ENCODE results near the gene SYT6. TPM values are rescaled to one million over a fixed set of nuclear protein-coding genes. Genes with fewer than 3 reads are reported as not detected.

Gene SYT6
- total RNA-seq, 1 donor from 2014 or later, result not detected

DNA sequence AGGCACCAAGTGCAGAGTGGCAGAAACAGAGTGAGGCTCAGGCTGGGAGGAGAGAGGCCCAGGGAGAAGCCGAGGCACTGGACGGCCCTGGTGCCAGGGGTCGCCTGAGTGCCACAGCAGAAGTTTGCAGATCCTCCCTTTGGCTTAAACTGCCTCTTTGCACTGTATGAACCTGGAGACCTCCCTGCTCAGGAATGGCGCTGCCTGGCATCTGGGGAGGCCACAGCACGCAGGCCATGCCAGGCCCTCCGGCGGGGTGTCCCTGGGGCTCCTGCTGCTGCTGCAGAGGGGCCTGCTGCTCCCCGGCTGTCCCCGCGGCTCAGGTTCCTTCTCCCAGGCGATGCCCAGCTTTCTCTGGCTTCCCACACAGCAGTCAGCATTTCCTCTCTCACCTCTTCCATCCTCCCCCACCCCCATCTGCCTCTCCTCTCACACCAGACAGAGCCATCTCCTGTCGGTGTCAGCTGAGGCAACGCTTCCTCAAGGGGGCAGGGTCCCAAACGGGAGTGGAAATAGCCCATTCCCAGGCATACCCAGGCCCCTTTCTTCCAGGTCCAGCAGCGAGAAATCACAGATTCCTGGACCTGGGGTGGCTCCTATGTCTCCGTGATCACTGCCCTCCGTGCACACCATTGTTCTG lies 35.2 kb downstream of the SYT6 start:
- DNase-seq (ENCODE audit: low read depth in 2 of 2), result no peak

DNA sequence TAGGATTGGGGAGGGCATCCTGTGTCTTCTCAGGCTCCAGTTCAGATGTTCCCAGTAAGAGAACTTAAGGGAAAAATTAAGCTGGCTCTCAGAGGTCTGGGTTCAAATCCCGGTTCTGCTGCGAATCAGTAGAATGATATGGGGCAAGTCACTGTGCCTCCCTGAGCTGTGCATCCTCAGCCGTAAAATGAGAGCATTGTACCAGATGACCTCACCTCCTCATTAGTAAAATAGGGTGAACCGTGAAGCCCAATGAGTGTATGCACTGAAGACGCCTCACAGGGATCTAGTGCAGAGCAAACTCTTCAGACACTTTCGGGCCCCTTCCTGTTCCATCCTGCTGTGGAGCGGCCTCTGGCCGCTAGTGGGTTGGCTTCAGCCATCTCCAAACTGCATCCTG lies 36.0 kb downstream of the SYT6 start:
- DNase-seq (ENCODE audit: low read depth in 2 of 2), result no peak

DNA sequence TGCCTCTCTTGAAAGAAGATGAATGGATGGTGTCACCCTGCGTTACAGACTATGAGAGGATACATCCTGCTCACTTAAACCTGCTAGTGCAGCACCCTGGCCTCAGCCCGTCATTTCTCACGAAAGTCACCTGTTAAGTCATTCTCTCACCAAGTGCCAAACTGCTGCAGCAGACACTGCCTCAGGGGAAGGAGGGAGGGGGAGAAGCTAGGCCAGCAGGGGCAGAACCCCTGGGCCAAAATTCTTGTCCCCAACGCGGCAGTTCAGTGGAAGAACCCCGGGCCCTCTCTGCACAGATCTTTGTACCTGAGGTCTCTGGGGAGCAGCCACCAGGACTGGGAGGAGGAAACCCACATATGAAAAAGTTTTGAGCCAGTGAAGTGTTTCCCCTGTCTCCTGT lies 37.6 kb downstream of the SYT6 start:
- no peak for DNase-seq (ENCODE audit: low read depth in 2 of 2)

DNA sequence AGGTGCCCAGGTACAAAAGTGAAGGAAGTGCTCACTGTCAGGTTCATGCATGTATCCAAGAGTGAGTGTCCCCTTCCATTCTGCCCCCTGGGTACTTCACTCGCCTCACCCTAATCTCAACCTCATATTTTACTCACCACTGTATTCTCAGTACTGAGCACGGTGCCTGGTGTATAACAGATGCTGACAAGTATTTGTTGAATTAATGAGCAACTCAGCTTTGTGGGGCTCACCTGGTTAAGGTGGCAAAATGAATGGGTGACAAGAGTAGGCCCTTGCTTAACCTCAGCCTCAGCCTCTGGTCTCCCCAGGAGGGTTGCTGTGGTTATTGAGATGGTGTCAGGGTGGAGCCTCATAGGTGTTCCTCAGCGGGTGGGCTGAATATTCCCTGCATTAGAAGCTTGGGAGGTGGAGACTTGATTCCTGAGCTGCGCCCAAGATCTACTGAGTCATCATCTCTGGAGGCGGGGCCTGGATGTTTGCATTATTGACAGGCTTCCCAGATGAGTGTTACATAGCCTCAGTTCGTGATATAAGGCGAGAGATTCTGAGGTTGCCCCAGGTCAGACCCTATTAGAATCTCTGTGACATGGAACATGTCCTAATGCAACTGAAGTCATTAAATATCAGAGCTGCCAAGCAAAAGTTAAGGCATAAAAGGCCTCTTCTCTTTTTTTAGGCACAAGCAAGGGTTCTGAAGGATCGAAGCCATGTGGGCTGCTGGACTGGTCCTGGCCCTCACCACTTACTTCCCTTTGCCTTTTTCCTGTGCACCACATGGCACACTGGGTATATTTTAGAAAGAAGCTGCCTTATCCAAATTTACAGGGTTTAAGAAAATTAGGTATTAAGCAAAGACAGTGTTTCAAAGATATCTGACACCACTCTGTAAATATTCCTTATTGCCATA lies 39.2 kb downstream of the SYT6 start:
- no peak for DNase-seq (ENCODE audit: low read depth in 2 of 2)

DNA sequence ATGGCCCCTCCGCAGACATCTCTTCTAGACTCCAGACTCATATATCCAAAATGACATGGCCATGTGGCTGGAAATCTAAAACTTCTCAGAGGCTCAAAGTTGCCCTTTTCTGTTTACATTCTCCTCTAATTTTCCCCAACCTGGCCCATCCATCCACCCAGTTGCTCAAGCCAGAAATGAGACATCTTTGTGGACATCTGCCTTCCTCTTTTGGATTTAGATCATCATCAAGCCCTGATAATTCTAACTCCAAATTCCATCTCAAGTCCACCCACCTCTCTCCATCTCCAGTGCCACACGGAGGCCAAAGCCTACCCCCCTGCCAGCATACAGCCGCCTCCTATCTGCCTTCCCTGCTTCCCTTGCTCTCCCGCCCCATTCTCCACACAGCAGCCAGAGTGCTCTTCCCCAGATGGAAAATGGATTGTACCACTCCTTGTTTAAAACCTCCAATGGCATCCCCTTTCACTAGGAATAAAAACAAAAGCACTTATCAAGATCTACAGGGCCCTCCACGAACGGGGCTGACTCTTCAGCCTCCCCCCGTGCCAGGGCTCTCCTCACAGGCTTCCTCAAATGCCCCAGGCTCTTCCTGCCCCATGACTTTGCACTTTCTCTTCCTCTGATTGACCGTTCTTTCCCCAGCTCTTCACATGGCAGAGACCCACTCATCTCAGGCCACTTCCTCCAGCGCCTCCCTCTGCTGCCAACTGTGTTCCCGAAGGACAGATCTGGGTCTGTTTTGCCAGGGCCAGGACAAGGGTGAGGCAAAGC lies 40.1 kb downstream of the SYT6 start:
- DNase-seq (ENCODE audit: low read depth in 2 of 2), result no peak

DNA sequence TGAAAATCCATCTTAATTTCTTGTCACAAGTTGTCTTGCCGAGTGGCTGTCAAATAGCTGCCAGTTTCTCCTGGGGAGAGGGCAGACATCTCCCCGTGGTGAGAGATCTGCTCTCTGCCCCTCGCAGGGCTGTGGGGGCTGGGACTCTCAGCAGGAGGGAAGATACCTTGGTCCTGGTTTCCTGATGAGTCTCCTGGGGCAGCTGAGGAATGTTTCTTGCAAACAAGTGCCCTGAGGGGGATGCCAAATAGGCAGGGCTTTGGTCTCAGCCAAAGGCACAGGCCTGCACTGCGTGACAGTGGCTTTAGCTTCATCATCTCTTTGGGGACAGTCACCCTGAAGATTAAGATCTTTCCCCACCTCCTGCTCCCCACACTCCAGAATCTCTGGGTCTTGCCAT lies 40.9 kb downstream of the SYT6 start:
- no peak for DNase-seq (ENCODE audit: low read depth in 2 of 2)

DNA sequence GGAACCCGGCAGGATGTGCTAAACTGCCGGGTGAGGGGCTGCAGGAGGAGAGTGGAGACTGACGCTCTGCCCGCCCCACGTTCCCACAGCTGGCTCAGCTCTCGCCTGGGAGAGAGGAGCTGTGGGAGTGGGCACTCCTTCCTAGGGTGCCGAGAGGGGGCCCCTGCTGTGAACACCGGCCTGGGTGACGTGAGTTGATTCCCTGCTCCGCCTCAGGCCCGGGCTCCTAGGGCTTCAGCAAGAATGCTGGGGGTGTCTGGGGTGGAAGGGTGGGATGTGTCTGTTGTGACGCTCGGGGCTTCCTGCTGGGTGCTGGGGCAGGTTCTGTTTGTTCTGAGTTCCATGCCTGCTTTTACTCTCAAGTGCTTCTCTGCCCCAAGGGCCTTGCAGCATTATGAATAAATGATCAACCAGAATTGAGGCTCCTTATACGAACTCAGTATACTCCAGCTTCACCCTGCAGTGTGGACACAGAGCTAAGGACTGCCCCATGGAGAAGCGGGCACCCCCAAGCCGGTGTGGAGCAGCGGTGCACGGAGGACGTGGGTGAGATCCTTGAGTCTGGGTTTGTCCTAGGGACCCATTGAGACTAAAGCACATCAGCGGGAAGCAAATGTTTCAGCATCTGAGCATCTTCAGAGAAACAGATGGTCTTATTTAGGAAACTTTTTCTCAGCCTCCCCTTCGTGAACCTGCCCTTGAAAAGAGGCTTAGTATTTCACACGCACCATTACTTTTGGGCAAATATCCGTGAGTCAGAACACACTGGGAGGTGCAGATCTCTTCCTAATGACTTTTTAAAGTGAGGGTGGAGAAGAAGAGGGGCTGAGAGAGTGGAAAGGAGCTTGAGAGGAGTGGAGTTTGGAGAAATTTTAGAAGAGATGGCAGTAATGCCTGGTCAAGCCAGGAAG lies 41.7 kb downstream of the SYT6 start:
- DNase-seq (ENCODE audit: low read depth in 2 of 2), result no peak

DNA sequence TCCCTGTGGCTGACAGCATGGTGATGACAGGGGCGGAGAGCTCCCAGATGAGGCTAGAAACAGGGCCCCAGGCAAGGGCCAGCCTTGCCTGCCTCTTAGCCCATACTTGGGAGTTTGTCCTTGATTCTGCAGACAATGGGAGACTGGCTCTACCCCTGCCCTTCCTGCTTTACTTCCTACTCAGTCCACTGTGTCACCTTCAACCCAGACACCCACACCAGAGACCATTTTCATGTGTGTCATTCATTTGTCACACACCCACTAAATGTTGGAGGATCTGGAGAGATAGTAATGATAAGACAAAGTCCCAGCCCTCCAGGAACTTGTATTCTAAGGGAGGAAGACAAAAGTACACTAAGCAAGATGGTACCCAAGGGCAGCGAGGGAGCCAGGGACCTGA lies 43.7 kb downstream of the SYT6 start:
- no peak for DNase-seq (ENCODE audit: low read depth in 2 of 2)

DNA sequence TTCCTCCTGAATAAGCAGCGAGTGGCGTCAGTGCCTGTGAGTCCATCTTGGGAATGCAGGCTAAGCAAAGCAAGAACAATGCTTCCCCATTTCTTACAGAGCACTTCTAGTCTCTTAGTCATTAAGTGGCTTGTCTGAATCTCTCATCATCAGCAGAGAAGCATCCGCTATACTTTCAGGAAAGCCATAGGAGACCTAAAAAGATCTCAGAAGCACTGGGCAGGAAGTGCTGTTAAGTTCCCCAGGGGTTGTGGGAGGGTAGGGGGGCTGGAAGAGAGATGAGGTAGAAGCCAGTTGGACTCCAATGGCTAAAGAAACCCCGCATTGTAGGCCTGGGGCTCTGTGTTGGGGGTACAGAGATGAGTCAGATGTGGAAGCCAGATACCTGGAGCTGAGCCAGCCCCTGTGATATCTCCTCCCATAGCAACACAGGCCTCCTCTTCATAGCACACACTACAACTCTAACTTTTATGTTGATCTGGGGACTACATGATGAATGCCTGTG lies 44.9 kb downstream of the SYT6 start:
- no peak for DNase-seq (ENCODE audit: low read depth in 2 of 2)

DNA sequence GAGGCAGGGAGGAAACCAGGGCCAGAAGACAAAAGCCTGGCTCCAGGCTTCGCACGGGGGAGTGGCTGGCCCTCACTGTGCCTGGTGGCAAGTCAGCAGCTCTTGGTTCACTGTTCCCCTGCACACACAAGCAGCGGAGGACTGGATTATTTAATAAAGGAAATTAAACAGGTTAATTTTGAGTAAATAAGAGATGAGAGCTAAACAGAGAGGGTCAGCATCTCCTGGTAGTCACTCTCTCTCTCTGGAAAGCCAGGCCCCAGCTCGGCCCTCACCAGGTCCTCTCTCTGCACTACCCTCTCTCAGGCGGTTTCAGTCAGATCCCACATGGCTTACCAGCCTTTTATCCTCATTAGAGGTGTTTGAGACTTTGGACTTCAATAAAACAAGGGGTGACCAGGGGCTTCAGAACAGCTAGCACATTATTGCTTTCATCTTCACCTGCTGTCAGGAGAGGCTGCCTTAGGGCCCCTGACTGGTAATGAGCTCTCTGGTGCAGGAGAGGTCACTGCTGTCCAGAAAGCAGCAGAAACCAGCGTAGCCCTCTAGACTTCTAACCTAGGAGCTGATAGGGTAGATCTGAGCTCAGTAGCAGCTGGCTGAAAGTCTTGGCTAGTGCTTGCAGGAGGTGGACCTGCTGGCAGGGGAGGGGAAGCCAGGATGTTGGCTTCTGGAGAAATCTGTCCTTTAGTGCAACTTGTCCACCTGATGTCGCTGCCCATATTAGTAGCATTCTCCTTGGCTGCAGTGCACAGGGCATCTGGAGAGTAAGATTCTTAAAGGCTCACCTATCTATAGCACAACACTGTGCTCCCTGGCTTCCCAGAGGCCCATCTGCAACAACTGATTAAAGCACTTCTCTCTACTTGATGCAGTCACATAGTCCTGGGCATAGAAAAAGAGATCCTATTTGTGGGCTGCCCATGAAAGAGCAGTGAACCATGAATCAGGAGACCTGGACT lies 45.9 kb downstream of the SYT6 start:
- no peak for DNase-seq (ENCODE audit: low read depth in 2 of 2)

DNA sequence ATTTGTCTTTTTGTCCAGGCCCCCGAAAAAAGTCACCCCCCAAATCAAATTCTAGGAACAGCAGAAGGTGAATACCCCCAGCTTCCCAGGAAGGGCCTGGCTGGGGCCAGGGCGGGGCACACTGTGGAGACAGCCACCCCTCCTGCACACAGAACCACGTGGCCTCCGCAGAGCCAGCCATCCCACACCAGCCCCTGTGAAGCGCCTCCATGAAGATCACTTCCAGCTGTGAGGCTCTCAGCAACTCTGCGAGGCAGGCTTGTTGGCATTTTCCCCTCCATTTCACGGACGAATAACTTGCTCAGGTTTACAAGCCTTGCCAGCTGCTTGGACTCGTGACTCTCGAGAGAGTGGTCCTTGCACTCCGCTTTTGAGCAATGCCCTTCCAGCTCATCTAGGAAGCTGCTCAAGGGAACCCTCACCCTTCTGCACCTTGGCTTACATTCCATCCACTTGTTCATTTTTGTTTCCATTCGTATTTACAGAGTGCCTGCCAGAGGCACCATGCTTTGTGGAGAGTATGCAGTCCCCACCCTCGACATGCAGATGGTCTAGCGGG lies 48.2 kb downstream of the SYT6 start:
- DNase-seq (ENCODE audit: low read depth in 2 of 2), result no peak

DNA sequence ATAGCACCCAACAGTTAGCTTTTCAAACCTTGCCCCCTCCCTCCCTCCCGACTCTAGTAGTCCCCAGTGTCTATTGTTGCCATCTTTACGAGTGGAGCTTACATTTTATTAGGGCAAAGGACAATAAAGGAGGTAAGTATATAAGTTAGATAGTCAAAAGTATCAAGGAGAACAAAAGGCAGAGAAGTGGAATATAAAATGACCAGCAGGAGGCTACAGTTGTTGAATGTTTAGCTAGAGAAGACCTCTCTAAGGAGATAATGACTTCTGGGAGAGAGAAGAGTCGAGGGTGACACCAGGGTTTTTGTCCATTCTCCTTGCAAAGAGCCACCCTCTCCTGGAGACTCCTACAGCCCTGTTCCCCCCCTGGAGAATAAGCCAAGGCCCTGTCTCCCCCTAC lies 48.7 kb downstream of the SYT6 start:
- no peak for DNase-seq (ENCODE audit: low read depth in 2 of 2)

DNA sequence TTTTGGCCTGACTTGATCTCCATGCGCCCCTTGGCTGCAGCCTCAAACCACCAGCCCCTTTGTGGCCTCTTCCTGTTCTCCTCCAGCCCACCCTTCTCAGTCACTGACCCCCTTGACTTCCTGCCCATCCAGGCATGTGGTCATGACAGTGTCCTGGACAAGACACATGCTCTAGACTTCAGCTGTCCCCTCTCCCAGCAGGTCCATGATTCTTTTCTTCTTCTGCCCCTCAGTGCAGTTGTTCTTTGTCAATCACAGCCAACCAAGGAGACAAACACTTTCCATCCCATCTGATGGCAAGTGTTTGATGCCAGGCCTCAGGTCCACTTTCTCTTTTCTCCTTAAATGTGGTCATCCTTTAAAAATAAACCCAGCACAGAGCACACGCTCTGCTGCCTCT lies 49.7 kb downstream of the SYT6 start:
- no peak for DNase-seq (ENCODE audit: low read depth in 2 of 2)

DNA sequence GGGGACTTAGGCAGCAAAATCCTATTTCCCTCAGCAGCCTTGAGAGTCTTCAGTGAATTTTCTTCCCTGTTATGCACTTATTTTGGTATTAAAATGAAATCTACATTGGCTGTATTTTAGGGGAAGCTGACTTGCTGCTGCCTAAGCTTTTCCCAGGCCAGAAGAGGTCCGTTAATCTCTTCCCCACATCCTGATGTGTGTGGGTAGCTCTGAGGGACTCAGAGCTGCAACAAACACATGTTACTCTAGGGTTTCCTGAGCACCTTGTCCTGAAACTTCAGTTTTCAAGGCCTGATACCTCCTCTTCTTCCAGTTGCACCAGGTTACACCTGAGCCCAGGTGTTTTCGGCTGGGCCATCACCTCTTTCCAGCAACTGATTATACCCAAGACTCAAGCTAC lies 51.5 kb downstream of the SYT6 start:
- DNase-seq (ENCODE audit: low read depth in 2 of 2), result no peak

DNA sequence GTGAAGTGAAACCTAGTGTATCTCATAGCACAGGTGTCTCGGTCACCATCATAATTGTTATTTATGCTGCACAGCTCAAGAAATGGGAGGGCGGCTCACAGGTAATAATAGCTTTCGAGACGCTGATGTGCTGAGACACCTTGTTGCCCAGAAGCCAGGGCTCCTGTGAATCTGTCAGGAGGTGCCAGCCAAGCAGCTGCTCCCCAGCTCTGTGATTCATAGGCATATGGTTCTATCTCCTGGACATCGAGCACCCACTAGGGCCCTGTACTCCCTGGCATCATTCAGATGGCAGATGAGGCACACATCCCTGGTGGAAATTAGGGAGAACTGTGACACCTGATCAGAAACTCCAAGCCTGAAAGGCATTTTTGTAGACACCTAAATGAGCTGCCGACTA lies 53.5 kb downstream of the SYT6 start:
- no peak for DNase-seq (ENCODE audit: low read depth in 2 of 2)

DNA sequence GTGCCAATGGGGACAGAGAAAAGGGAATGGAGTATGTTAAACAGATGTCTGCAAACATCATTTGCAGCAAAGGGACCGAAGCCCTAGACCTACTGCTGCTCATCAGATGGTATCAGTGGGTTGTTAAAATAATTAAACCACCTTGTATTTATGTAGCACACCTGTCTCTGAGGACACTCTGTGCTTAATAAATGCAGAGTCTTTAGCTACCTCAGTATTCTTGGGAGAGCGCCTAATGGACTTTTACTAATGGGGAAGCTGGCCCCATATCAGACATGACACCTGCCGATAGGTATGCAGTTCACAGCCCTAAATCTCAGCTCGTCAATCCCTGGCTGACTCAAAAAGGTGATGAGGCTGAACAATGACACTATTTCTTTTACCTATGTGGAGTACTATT lies 54.4 kb downstream of the SYT6 start:
- DNase-seq (ENCODE audit: low read depth in 2 of 2), result no peak

DNA sequence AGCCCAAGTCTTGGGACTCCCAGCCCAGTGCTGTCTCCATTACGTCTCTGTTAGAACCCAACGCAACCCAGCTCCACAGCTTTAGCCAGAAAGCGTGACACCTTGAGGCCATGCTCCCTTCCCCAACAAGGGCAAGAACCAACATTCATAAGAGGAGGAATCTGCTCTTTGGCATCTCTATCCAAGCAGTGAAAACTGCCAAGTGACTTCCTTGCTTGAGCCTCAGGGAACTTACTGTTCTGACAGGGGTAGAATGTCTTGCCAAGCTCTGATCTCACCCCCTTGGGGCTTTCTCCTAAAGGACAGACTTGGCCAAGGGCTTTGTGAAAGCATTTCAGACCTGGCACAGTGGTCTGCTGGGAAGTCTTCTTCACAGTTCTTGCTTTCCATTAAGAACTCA lies 56.6 kb downstream of the SYT6 start:
- DNase-seq (ENCODE audit: low read depth in 2 of 2), result no peak

DNA sequence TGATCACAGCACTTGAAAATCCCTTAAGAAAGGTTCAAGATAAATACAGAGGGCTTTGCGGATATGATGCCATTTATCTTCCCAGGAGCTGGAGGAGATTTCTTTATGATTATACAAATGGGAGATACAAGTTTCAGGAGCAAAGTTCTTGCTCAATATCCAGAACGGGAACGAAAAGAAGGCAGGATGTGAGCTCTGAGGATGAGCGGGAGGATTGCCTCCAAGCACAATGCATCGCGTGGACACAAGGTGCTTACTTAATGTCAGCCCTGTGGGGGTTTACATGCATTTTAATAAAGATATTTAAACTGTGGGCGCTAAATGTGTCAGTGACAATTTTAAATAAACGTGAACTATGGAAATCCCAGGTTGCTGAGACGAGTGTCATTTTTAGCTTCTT lies 59.0 kb downstream of the SYT6 start:
- no peak for DNase-seq (ENCODE audit: low read depth in 2 of 2)

DNA sequence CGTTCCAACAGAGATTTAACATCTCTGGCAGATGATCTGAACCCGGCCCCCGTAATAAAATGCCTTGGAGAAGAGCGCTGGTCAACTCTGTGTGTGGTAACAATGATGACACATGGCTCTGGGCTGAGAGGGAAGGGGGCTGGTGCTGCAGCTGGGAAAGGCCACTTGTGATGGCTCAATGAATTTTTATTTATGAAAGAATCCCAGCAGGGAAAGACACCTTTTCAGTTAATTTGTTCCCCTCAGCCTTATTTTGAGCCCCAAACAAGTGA lies 59.4 kb downstream of the SYT6 start:
- no peak for DNase-seq (ENCODE audit: low read depth in 2 of 2)
